Calu3 (cell line): ENCODE measurements around the gene GDNF. TPM values are rescaled to one million over a fixed set of nuclear protein-coding genes. Genes with fewer than 3 reads are reported as not detected.
"Not testable (repeated sequence)": the region's sequence is repeated elsewhere in the genome, so short reads cannot be mapped to it uniquely, and the experiment has no call there.

Experiments used
- BruUV-seq: library from RNA; stranded (reverse); fragments of 400-500 nt; replicated peaks from 2 replicates; lab custom pipeline; 2021; lab: Mats Ljungman, UMichigan
- CTCF ChIA-PET: fragments of 300-600 bp; sonication (Branson Sonifier 250); formaldehyde crosslinking; loops from one replicate; lab custom pipeline; 2022; ENCODE audit warnings: antibody characterized with exemption; lab: Charles Lee
- DNase-seq: peaks from one replicate; pipeline ENCODE4 v3.0.0; 2022
- H3K27ac Mint-ChIP-seq: one replicate; pipeline ENCODE4 v1.8.0; 2022; ENCODE audit warnings: mixed read lengths; ENCODE audit not compliant: unreplicated experiment
- H3K27me3 Mint-ChIP-seq: one replicate; pipeline ENCODE4 v1.8.0; 2022; ENCODE audit warnings: mixed read lengths; ENCODE audit not compliant: unreplicated experiment
- H3K36me3 Mint-ChIP-seq: one replicate; pipeline ENCODE4 v1.8.0; 2022; ENCODE audit warnings: mild to moderate bottlenecking, moderate library complexity, mixed read lengths; ENCODE audit not compliant: insufficient read depth, unreplicated experiment
- H3K4me1 Mint-ChIP-seq: one replicate; pipeline ENCODE4 v1.8.0; 2022; ENCODE audit warnings: mild to moderate bottlenecking, low read depth, mixed read lengths; ENCODE audit not compliant: unreplicated experiment
- H3K4me3 Mint-ChIP-seq: one replicate; pipeline ENCODE4 v1.8.0; 2022; ENCODE audit warnings: mild to moderate bottlenecking, low read depth, moderate library complexity, mixed read lengths; ENCODE audit not compliant: unreplicated experiment
- H3K9me3 Mint-ChIP-seq: one replicate; pipeline ENCODE4 v1.8.0; 2022; ENCODE audit warnings: low read depth, mixed read lengths; ENCODE audit not compliant: unreplicated experiment
- CTCF ChIP-seq: fragments of 200-600 bp; IDR thresholded peaks from one replicate; pipeline ENCODE4 v1.8.0; 2022; ENCODE audit warnings: antibody characterized with exemption; ENCODE audit not compliant: unreplicated experiment
- intact Hi-C: fragments of 100-400 bp; cut with micrococcal nuclease; formaldehyde crosslinking; loops from one replicate; pipeline ENCODE4 v1.10.0; 2022; ENCODE audit not compliant: unreplicated experiment
- total RNA-seq: library from RNA; stranded (reverse); gene quantifications from 2 replicates; pipeline ENCODE4 v1.2.3, GENCODE V29; 2022

The GDNF gene
- total RNA-seq, 1 experiment from 2014 or later, result not detected

- intact Hi-C loops, result no loop called here
- no peaks in the 10 kb centered on the region for H3K36me3 Mint-ChIP-seq
- no peak overlapping the region for H3K4me3 Mint-ChIP-seq
- no peak for DNase-seq
- CTCF ChIA-PET, result no interaction called here
- peaks cover 2% of the 10 kb centered on the region for H3K9me3 Mint-ChIP-seq
- H3K27me3 Mint-ChIP-seq, result peaks cover 52% of the 10 kb centered on the region
- TF ChIP-seq CTCF, result no peak
- no peaks in the 10 kb centered on the region for H3K4me1 Mint-ChIP-seq
- no peak overlapping the region for H3K27ac Mint-ChIP-seq
- no TSS peak for BruUV-seq
These were observed 53.4 kb downstream of the GDNF start for GRCh38 chr5:37786416-37786815.

GRCh38 chr5:37781409-37781808 lies 58.4 kb downstream of the GDNF start:
- BruUV-seq, intact Hi-C loops, H3K9me3 Mint-ChIP-seq, DNase-seq, CTCF ChIA-PET, H3K4me3 Mint-ChIP-seq, H3K27ac Mint-ChIP-seq, H3K4me1 Mint-ChIP-seq, H3K36me3 Mint-ChIP-seq: not testable (repeated sequence)
- peaks cover 30% of the 10 kb centered on the region for H3K27me3 Mint-ChIP-seq

GRCh38 chr5:37777432-37778130 lies 62.3 kb downstream of the GDNF start:
- CTCF ChIA-PET, result no interaction called here
- no peak for TF ChIP-seq CTCF
- H3K9me3 Mint-ChIP-seq, result peaks cover 6% of the 10 kb centered on the region
- intact Hi-C loops, result no loop called here
- no peaks in the 10 kb centered on the region for H3K4me1 Mint-ChIP-seq
- H3K27ac Mint-ChIP-seq, result no peak overlapping the region
- H3K27me3 Mint-ChIP-seq, result peaks cover 10% of the 10 kb centered on the region
- DNase-seq, result no peak
- no peaks in the 10 kb centered on the region for H3K36me3 Mint-ChIP-seq
- BruUV-seq, result no TSS peak
- H3K4me3 Mint-ChIP-seq, result no peak overlapping the region

GRCh38 chr5:37776826-37777225 lies 63.0 kb downstream of the GDNF start:
- no peak for DNase-seq
- intact Hi-C loops, result no loop called here
- TF ChIP-seq CTCF, result no peak
- Mint-ChIP-seq H3K27ac (no peak overlapping the region), H3K4me3 (no peak overlapping the region), H3K9me3 (peaks cover 6% of the 10 kb centered on the region), H3K4me1 (no peaks in the 10 kb centered on the region), H3K36me3 (no peaks in the 10 kb centered on the region), H3K27me3 (peaks cover 3% of the 10 kb centered on the region)
- no TSS peak for BruUV-seq
- CTCF ChIA-PET, result no interaction called here

GRCh38 chr5:37774912-37775483 lies 64.8 kb downstream of the GDNF start:
- intact Hi-C loops, result no loop called here
- no peaks in the 10 kb centered on the region for H3K4me1 Mint-ChIP-seq
- CTCF ChIA-PET, result no interaction called here
- H3K27me3 Mint-ChIP-seq, result peaks cover 7% of the 10 kb centered on the region
- peaks cover 6% of the 10 kb centered on the region for H3K9me3 Mint-ChIP-seq
- no peak overlapping the region for H3K27ac Mint-ChIP-seq
- no peaks in the 10 kb centered on the region for H3K36me3 Mint-ChIP-seq
- no peak overlapping the region for H3K4me3 Mint-ChIP-seq
- TF ChIP-seq CTCF, result peak; percentile 38
- no TSS peak for BruUV-seq
- peak; percentile 19 for DNase-seq
